Neural cell (in vitro differentiated cells): Measurements from ENCODE around the gene PIP4P1. TPM values are rescaled to one million over a fixed set of nuclear protein-coding genes. Genes with fewer than 3 reads are reported as not detected.

Experiments used
- H2AFZ ChIP-seq: fragments of 200-600, 300-800 bp; sonication (generic), shearing (Covaris generic); 2 replicates; pipeline ENCODE4 v1.6.0; 2014; ENCODE audit warnings: low read depth, mild to moderate bottlenecking, antibody characterized with exemption, low read length, moderate library complexity
- H3F3A ChIP-seq: fragments of 200-600 bp; shearing (Covaris generic); 2 replicates; pipeline ENCODE4 v1.6.1; 2016; ENCODE audit warnings: mild to moderate bottlenecking, moderate library complexity, mixed read lengths, antibody characterized with exemption, low read length; ENCODE audit not compliant: insufficient read depth, poor library complexity, severe bottlenecking
- H3K27ac ChIP-seq: fragments of 200-600, 300-800 bp; sonication (generic), shearing (Covaris generic); 2 replicates; pipeline ENCODE4 v1.5.1; 2014; ENCODE audit warnings: mild to moderate bottlenecking, low read length, moderate library complexity
- H3K27me3 ChIP-seq: fragments of 300-800, 200-600 bp; sonication (generic), shearing (Covaris generic); 2 replicates; pipeline ENCODE4 v1.6.0; 2014; ENCODE audit warnings: mild to moderate bottlenecking, low read depth, low read length, moderate library complexity; ENCODE audit not compliant: insufficient read depth
- H3K36me3 ChIP-seq: fragments of 300-800, 200-600 bp; sonication (generic), shearing (Covaris generic); 2 replicates; pipeline ENCODE4 v1.5.1; 2014; ENCODE audit warnings: mild to moderate bottlenecking, antibody characterized with exemption, low read length, moderate library complexity; ENCODE audit not compliant: insufficient read depth
- H3K4me2 ChIP-seq: fragments of 300-800, 200-600 bp; sonication (generic), shearing (Covaris generic); 2 replicates; pipeline ENCODE4 v1.6.0; 2014; ENCODE audit warnings: mild to moderate bottlenecking, low read length
- H3K4me3 ChIP-seq: fragments of 300-800, 200-600 bp; sonication (generic), shearing (Covaris generic); 2 replicates; pipeline ENCODE4 v1.5.1; 2014; ENCODE audit warnings: mild to moderate bottlenecking, low read length, moderate library complexity
- H3K79me2 ChIP-seq: fragments of 200-600 bp; shearing (Covaris generic); replicated peaks from 2 replicates; pipeline ENCODE4 v1.6.0; 2014; ENCODE audit warnings: mild to moderate bottlenecking, low read length, moderate library complexity; ENCODE audit not compliant: insufficient read depth
- H3K9ac ChIP-seq: fragments of 300-800, 200-600 bp; sonication (generic), shearing (Covaris generic); 2 replicates; pipeline ENCODE4 v1.6.1; 2016; ENCODE audit warnings: mild to moderate bottlenecking, low read length, mixed read lengths
- H3K9me2 ChIP-seq: fragments of 200-600 bp; shearing (Covaris generic); 2 replicates; pipeline ENCODE4 v1.6.1; 2016; ENCODE audit warnings: mild to moderate bottlenecking, low read length, mixed read lengths; ENCODE audit not compliant: insufficient read depth
- H3K9me3 ChIP-seq: fragments of 200-600, 300-800 bp; sonication (generic), shearing (Covaris generic); 2 replicates; pipeline ENCODE4 v1.6.1; 2016; ENCODE audit warnings: mild to moderate bottlenecking, mixed run types, low read length, moderate library complexity, mixed read lengths
- H4K20me1 ChIP-seq: fragments of 200-600 bp; shearing (Covaris generic); 2 replicates; pipeline ENCODE4 v1.6.1; 2016; ENCODE audit warnings: mild to moderate bottlenecking, mixed run types; ENCODE audit not compliant: insufficient read depth
- EP300 ChIP-seq: fragments of 450-650 bp; conservative IDR thresholded peaks from 2 replicates; pipeline ENCODE4 v1.6.1; 2014; ENCODE audit warnings: antibody characterized with exemption, mild to moderate bottlenecking, moderate library complexity; ENCODE audit not compliant: poor library complexity, severe bottlenecking
- EZH2 ChIP-seq: fragments of 200-600, 300-800 bp; shearing (Covaris generic), sonication (generic); IDR thresholded peaks from 2 replicates; pipeline ENCODE4 v1.6.1; 2014; ENCODE audit warnings: antibody characterized with exemption, low read length, borderline replicate concordance, mild to moderate bottlenecking; ENCODE audit not compliant: insufficient read depth, poor library complexity, severe bottlenecking
- MXI1 ChIP-seq: fragments of 450-650 bp; conservative IDR thresholded peaks from 2 replicates; pipeline ENCODE4 v1.6.1; 2014; ENCODE audit warnings: antibody characterized with exemption, mild to moderate bottlenecking; ENCODE audit not compliant: poor library complexity, severe bottlenecking
- POLR2AphosphoS5 ChIP-seq: IDR thresholded peaks from 2 replicates; pipeline ENCODE4 v1.6.1; 2012
- RAD21 ChIP-seq: fragments of 450-650 bp; conservative IDR thresholded peaks from 2 replicates; pipeline ENCODE4 v1.6.1; 2014; ENCODE audit warnings: antibody characterized with exemption, mild to moderate bottlenecking, moderate library complexity
- SMC3 ChIP-seq: fragments of 450-650 bp; conservative IDR thresholded peaks from 2 replicates; pipeline ENCODE4 v1.6.1; 2014; ENCODE audit warnings: antibody characterized with exemption, mild to moderate bottlenecking, moderate library complexity; ENCODE audit not compliant: poor library complexity
- TAF1 ChIP-seq: IDR thresholded peaks from 2 replicates; pipeline ENCODE4 v1.6.1; 2012; ENCODE audit warnings: low read depth
- polyA plus RNA-seq: library from polyadenylated mRNA; depleted of rRNA; stranded (reverse); fragments of >200 nt; gene quantifications from 2 replicates; pipeline ENCODE4 v1.2.3, GENCODE V29; 2014
- TF ChIP-seq, protein P1 (sequence below): fragments of 450-650 bp; IDR thresholded peaks from 2 replicates; pipeline ENCODE4 v1.5.1; 2014; ENCODE audit warnings: antibody characterized with exemption, mild to moderate bottlenecking, moderate library complexity; ENCODE audit not compliant: poor library complexity, severe bottlenecking
- TF ChIP-seq, protein P2 (sequence below): IDR thresholded peaks from 2 replicates; pipeline ENCODE4 v1.6.1; 2012; ENCODE audit warnings: borderline replicate concordance

Gene PIP4P1
- polyA plus RNA-seq, 1 donor from 2014 or later, result 77.2 TPM

DNA sequence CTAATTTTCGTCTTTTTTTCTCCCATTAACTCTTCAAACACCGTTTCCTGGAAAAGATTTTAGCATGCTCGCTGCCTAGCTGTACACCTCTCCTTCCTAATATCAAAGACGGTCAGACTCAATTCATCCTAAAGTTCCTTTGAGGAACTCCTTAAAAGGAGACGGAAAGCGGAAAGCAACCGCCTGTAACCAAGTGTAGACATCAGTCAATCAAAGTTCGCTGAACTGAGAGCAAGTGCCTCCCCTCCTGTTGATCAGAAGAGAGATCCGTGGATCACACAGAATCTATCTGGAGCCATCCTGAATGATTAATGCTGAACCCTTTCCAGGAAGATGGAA is 47.5 kb downstream of the PIP4P1 start:
- H4K20me1 ChIP-seq, result no peaks in the 10 kb centered on the region
- H3K9me2 ChIP-seq, result no peaks in the 10 kb centered on the region
- peak overlapping the region; percentile 56 for H3K4me2 ChIP-seq
- peak overlapping the region; percentile 51 for H2AFZ ChIP-seq
- TF ChIP-seq EP300, result no peak
- no peaks in the 10 kb centered on the region for H3F3A ChIP-seq
- H3K9ac ChIP-seq, result peak overlapping the region; percentile 66
- peak overlapping the region; percentile 88 for H3K4me3 ChIP-seq
- no peaks in the 10 kb centered on the region for H3K9me3 ChIP-seq
- peak overlapping the region; percentile 56 for H3K27ac ChIP-seq
- peaks cover 9% of the 10 kb centered on the region for H3K27me3 ChIP-seq
- H3K79me2 ChIP-seq, result no peaks in the 10 kb centered on the region
- H3K36me3 ChIP-seq, result no peaks in the 10 kb centered on the region

DNA sequence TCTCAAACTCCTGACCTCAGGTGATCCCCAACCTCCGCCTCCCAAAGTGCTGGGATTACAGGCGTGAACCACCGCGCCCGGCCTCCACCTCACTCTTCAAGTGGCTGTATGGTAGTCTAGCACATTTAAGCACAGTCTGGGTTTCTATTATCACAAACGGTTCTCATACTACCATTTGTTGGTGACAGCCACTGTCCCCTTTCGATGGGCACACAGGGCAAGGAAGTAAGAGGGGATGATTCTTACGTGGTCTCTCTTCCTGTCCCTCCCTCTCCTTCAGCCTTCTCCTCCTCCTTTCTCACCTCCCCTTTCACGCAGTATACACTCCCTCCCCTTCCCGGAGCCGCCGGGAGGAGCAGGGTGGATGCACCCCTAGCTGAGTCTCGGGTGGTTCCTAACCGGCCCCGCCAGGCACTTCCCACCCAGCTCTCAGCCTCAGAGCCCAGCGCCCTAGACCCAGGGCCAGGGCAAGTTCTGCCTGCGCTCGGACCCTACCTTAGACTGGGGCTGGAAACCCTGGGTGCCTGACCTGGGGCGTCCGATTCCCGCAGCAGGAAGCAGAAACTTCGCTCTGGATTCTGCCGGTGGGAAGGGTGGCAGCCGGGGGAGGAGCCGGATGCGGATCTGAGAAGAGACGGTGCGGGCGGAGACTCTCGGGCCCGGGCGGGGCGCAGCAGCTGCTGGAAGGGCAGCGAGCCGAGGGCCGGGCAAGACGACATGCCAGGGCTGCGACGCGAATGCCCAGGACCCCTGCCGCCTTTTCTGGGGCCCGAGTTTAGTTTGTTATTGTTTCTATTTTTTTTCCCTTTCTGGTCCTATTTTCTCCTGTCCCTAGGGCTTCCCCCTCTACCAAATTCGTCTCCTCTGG is 48.1 kb downstream of the PIP4P1 start, which contains the start of gene TEP1:
TSS of gene TEP1 (minus strand) at position 626 of the 868 bp plus-strand sequence. CDS start 5,062 bp downstream, outside the sequence.
- H4K20me1 ChIP-seq, result no peaks in the 10 kb centered on the region
- peak within 1 kb of the TSS; percentile 88 for H3K4me3 ChIP-seq
- peak within 1 kb of the TSS; percentile 66 for H3K9ac ChIP-seq
- no peaks in the 10 kb centered on the region for H3K9me2 ChIP-seq
- H3K4me2 ChIP-seq, result peak within 1 kb of the TSS; percentile 56
- peak within 1 kb of the TSS; percentile 51 for H2AFZ ChIP-seq
- TF ChIP-seq TAF1 (no peak), EZH2 (no peak), EP300 (no peak), POLR2AphosphoS5 (peak; percentile 29), RAD21 (no peak), SMC3 (no peak), MXI1 (peak; percentile 40)
- TF ChIP-seq, protein P1, sequence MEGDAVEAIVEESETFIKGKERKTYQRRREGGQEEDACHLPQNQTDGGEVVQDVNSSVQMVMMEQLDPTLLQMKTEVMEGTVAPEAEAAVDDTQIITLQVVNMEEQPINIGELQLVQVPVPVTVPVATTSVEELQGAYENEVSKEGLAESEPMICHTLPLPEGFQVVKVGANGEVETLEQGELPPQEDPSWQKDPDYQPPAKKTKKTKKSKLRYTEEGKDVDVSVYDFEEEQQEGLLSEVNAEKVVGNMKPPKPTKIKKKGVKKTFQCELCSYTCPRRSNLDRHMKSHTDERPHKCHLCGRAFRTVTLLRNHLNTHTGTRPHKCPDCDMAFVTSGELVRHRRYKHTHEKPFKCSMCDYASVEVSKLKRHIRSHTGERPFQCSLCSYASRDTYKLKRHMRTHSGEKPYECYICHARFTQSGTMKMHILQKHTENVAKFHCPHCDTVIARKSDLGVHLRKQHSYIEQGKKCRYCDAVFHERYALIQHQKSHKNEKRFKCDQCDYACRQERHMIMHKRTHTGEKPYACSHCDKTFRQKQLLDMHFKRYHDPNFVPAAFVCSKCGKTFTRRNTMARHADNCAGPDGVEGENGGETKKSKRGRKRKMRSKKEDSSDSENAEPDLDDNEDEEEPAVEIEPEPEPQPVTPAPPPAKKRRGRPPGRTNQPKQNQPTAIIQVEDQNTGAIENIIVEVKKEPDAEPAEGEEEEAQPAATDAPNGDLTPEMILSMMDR, result no peak
- TF ChIP-seq, protein P2, sequence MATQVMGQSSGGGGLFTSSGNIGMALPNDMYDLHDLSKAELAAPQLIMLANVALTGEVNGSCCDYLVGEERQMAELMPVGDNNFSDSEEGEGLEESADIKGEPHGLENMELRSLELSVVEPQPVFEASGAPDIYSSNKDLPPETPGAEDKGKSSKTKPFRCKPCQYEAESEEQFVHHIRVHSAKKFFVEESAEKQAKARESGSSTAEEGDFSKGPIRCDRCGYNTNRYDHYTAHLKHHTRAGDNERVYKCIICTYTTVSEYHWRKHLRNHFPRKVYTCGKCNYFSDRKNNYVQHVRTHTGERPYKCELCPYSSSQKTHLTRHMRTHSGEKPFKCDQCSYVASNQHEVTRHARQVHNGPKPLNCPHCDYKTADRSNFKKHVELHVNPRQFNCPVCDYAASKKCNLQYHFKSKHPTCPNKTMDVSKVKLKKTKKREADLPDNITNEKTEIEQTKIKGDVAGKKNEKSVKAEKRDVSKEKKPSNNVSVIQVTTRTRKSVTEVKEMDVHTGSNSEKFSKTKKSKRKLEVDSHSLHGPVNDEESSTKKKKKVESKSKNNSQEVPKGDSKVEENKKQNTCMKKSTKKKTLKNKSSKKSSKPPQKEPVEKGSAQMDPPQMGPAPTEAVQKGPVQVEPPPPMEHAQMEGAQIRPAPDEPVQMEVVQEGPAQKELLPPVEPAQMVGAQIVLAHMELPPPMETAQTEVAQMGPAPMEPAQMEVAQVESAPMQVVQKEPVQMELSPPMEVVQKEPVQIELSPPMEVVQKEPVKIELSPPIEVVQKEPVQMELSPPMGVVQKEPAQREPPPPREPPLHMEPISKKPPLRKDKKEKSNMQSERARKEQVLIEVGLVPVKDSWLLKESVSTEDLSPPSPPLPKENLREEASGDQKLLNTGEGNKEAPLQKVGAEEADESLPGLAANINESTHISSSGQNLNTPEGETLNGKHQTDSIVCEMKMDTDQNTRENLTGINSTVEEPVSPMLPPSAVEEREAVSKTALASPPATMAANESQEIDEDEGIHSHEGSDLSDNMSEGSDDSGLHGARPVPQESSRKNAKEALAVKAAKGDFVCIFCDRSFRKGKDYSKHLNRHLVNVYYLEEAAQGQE, result no peak
- H3K79me2 ChIP-seq, result no peaks in the 10 kb centered on the region
- H3K27ac ChIP-seq, result peak within 1 kb of the TSS; percentile 56
- peaks cover 9% of the 10 kb centered on the region for H3K27me3 ChIP-seq
- no peaks in the 10 kb centered on the region for H3F3A ChIP-seq
- H3K9me3 ChIP-seq, result no peaks in the 10 kb centered on the region
- no peaks in the 10 kb centered on the region for H3K36me3 ChIP-seq
